ENCODE measurements around the gene RERG.

DNA sequence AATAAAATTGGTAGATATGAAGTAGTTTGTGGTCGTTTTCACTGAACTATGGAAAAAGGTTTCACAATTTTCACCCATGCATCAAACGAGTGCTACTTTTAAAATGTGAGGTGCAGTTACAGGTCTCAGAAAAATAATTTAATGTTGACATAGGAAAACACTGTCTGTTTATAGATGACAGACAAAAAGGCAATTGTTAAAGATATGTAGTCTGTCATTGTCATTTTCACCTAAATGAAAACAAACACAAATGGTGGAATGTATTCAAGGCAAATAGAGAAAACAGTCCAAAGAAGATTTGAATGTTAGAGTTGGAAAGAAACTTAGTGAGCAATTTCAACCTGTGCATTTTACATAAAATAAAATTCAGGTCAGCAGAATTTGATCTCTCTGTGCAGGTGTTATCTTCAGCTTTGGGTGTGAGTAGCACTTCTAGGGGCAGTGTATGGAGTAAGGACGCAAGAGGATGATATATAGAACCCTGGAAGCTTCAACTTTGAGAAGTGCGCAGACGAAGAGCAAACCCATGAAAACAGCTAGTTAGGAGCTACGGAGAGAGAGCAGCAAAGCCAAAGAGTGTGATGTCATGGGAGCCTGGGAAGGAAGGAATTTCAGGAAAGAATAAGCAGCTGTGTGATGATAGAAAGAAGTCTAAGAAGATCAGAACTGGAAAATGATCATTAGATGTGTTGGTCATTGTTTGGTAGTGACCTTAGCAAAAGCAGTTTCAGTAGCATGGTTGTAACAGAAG is 6.2 kb downstream of the RERG start:
- TF ChIP-seq POLR2A (IDR thresholded peaks at IDR 0.05; ENCODE audit: low read depth, low read length) (no peak), BHLHE40 (IDR thresholded peaks at IDR 0.05; ENCODE audit: low read depth, low read length) (no peak), RCOR1 (IDR thresholded peaks at IDR 0.05; ENCODE audit: insufficient replicate concordance, low read length) (no peak), MAFK (IDR thresholded peaks at IDR 0.05; ENCODE audit: low read depth, low read length) (no peak), FOS (IDR thresholded peaks at IDR 0.05; ENCODE audit: low read depth, low read length) (no peak), ELK1 (IDR thresholded peaks at IDR 0.05; ENCODE audit: borderline replicate concordance, low read depth, low read length) (no peak), CEBPB (IDR thresholded peaks at IDR 0.05; ENCODE audit: low read depth, low read length) (no peak), RAD21 (IDR thresholded peaks at IDR 0.05; ENCODE audit: low read length) (no peak), MAZ (IDR thresholded peaks at IDR 0.05; ENCODE audit: borderline replicate concordance, low read depth, low read length) (no peak), SMC3 (IDR thresholded peaks at IDR 0.05; ENCODE audit: low read depth, low read length) (no peak)
- TF ChIP-seq, protein P1, sequence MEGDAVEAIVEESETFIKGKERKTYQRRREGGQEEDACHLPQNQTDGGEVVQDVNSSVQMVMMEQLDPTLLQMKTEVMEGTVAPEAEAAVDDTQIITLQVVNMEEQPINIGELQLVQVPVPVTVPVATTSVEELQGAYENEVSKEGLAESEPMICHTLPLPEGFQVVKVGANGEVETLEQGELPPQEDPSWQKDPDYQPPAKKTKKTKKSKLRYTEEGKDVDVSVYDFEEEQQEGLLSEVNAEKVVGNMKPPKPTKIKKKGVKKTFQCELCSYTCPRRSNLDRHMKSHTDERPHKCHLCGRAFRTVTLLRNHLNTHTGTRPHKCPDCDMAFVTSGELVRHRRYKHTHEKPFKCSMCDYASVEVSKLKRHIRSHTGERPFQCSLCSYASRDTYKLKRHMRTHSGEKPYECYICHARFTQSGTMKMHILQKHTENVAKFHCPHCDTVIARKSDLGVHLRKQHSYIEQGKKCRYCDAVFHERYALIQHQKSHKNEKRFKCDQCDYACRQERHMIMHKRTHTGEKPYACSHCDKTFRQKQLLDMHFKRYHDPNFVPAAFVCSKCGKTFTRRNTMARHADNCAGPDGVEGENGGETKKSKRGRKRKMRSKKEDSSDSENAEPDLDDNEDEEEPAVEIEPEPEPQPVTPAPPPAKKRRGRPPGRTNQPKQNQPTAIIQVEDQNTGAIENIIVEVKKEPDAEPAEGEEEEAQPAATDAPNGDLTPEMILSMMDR (conservative IDR thresholded peaks at IDR 0.05; ENCODE audit: low read depth, low read length) = no peak

Data from IMR-90 (cell line).